Neural cell (in vitro differentiated cells): ENCODE data around the gene PLK3. TPM values are rescaled to one million over a fixed set of nuclear protein-coding genes. Genes with fewer than 3 reads are reported as not detected.

Experiments
- H2AFZ ChIP-seq: fragments of 200-600, 300-800 bp; sonication (generic), shearing (Covaris generic); 2 replicates; pipeline ENCODE4 v1.6.0; 2014; ENCODE audit warnings: low read depth, mild to moderate bottlenecking, antibody characterized with exemption, low read length, moderate library complexity
- H3F3A ChIP-seq: fragments of 200-600 bp; shearing (Covaris generic); 2 replicates; pipeline ENCODE4 v1.6.1; 2016; ENCODE audit warnings: mild to moderate bottlenecking, moderate library complexity, mixed read lengths, antibody characterized with exemption, low read length; ENCODE audit not compliant: insufficient read depth, poor library complexity, severe bottlenecking
- H3K27ac ChIP-seq: fragments of 200-600, 300-800 bp; sonication (generic), shearing (Covaris generic); 2 replicates; pipeline ENCODE4 v1.5.1; 2014; ENCODE audit warnings: mild to moderate bottlenecking, low read length, moderate library complexity
- H3K27me3 ChIP-seq: fragments of 300-800, 200-600 bp; sonication (generic), shearing (Covaris generic); 2 replicates; pipeline ENCODE4 v1.6.0; 2014; ENCODE audit warnings: mild to moderate bottlenecking, low read depth, low read length, moderate library complexity; ENCODE audit not compliant: insufficient read depth
- H3K36me3 ChIP-seq: fragments of 300-800, 200-600 bp; sonication (generic), shearing (Covaris generic); 2 replicates; pipeline ENCODE4 v1.5.1; 2014; ENCODE audit warnings: mild to moderate bottlenecking, antibody characterized with exemption, low read length, moderate library complexity; ENCODE audit not compliant: insufficient read depth
- H3K4me2 ChIP-seq: fragments of 300-800, 200-600 bp; sonication (generic), shearing (Covaris generic); 2 replicates; pipeline ENCODE4 v1.6.0; 2014; ENCODE audit warnings: mild to moderate bottlenecking, low read length
- H3K4me3 ChIP-seq: fragments of 300-800, 200-600 bp; sonication (generic), shearing (Covaris generic); 2 replicates; pipeline ENCODE4 v1.5.1; 2014; ENCODE audit warnings: mild to moderate bottlenecking, low read length, moderate library complexity
- H3K79me2 ChIP-seq: fragments of 200-600 bp; shearing (Covaris generic); replicated peaks from 2 replicates; pipeline ENCODE4 v1.6.0; 2014; ENCODE audit warnings: mild to moderate bottlenecking, low read length, moderate library complexity; ENCODE audit not compliant: insufficient read depth
- H3K9ac ChIP-seq: fragments of 300-800, 200-600 bp; sonication (generic), shearing (Covaris generic); 2 replicates; pipeline ENCODE4 v1.6.1; 2016; ENCODE audit warnings: mild to moderate bottlenecking, low read length, mixed read lengths
- H3K9me2 ChIP-seq: fragments of 200-600 bp; shearing (Covaris generic); 2 replicates; pipeline ENCODE4 v1.6.1; 2016; ENCODE audit warnings: mild to moderate bottlenecking, low read length, mixed read lengths; ENCODE audit not compliant: insufficient read depth
- H3K9me3 ChIP-seq: fragments of 200-600, 300-800 bp; sonication (generic), shearing (Covaris generic); 2 replicates; pipeline ENCODE4 v1.6.1; 2016; ENCODE audit warnings: mild to moderate bottlenecking, mixed run types, low read length, moderate library complexity, mixed read lengths
- H4K20me1 ChIP-seq: fragments of 200-600 bp; shearing (Covaris generic); 2 replicates; pipeline ENCODE4 v1.6.1; 2016; ENCODE audit warnings: mild to moderate bottlenecking, mixed run types; ENCODE audit not compliant: insufficient read depth
- EP300 ChIP-seq: fragments of 450-650 bp; conservative IDR thresholded peaks from 2 replicates; pipeline ENCODE4 v1.6.1; 2014; ENCODE audit warnings: antibody characterized with exemption, mild to moderate bottlenecking, moderate library complexity; ENCODE audit not compliant: poor library complexity, severe bottlenecking
- EZH2 ChIP-seq: fragments of 200-600, 300-800 bp; shearing (Covaris generic), sonication (generic); IDR thresholded peaks from 2 replicates; pipeline ENCODE4 v1.6.1; 2014; ENCODE audit warnings: antibody characterized with exemption, low read length, borderline replicate concordance, mild to moderate bottlenecking; ENCODE audit not compliant: insufficient read depth, poor library complexity, severe bottlenecking
- MXI1 ChIP-seq: fragments of 450-650 bp; conservative IDR thresholded peaks from 2 replicates; pipeline ENCODE4 v1.6.1; 2014; ENCODE audit warnings: antibody characterized with exemption, mild to moderate bottlenecking; ENCODE audit not compliant: poor library complexity, severe bottlenecking
- POLR2AphosphoS5 ChIP-seq: IDR thresholded peaks from 2 replicates; pipeline ENCODE4 v1.6.1; 2012
- RAD21 ChIP-seq: fragments of 450-650 bp; conservative IDR thresholded peaks from 2 replicates; pipeline ENCODE4 v1.6.1; 2014; ENCODE audit warnings: antibody characterized with exemption, mild to moderate bottlenecking, moderate library complexity
- SMC3 ChIP-seq: fragments of 450-650 bp; conservative IDR thresholded peaks from 2 replicates; pipeline ENCODE4 v1.6.1; 2014; ENCODE audit warnings: antibody characterized with exemption, mild to moderate bottlenecking, moderate library complexity; ENCODE audit not compliant: poor library complexity
- TAF1 ChIP-seq: IDR thresholded peaks from 2 replicates; pipeline ENCODE4 v1.6.1; 2012; ENCODE audit warnings: low read depth
- polyA plus RNA-seq: library from polyadenylated mRNA; depleted of rRNA; stranded (reverse); fragments of >200 nt; gene quantifications from 2 replicates; pipeline ENCODE4 v1.2.3, GENCODE V29; 2014
- TF ChIP-seq, protein P1 (sequence below): fragments of 450-650 bp; IDR thresholded peaks from 2 replicates; pipeline ENCODE4 v1.5.1; 2014; ENCODE audit warnings: antibody characterized with exemption, mild to moderate bottlenecking, moderate library complexity; ENCODE audit not compliant: poor library complexity, severe bottlenecking
- TF ChIP-seq, protein P2 (sequence below): IDR thresholded peaks from 2 replicates; pipeline ENCODE4 v1.6.1; 2012; ENCODE audit warnings: borderline replicate concordance

PLK3 gene
- polyA plus RNA-seq, 1 donor from 2014 or later, result 8.3 TPM

DNA sequence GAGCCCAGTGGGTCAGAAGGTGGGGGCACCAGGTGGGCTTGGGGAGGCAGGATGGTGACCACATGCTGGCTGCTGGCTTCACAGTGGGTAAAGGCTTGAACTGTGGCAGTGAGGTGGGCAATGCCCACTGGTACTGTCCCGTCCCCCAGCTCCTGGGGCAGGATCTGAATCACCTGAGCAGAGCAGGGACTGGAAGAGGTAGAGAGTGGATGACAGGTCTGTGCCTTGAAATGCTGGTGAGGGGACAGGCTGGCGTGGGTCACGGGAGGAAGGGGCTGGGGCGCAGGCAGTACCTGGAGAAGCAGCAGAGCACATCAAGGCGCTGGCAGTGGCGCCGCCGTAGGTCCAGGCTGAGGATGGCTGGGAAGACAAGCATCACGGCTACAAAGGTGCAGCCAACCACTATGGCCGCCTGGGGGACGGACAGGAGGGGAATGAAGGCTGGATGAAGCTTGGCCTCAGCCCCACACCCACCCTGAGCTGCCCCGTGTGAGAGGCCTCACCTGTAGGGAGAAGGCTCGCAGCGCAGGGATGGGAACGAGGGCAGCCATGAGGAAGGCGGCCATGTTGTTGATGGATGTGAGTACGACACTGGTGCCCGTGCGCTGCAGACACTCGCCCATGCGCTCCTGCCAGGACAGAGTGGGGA lies 27.9 kb downstream of the PLK3 start:
- H3K4me3 ChIP-seq, result no peak overlapping the region
- H3K27ac ChIP-seq, result no peak overlapping the region
- no peak overlapping the region for H2AFZ ChIP-seq
- H4K20me1 ChIP-seq, result no peaks in the 10 kb centered on the region
- no peaks in the 10 kb centered on the region for H3K9me3 ChIP-seq
- H3F3A ChIP-seq, result no peaks in the 10 kb centered on the region
- no peak for TF ChIP-seq MXI1
- TF ChIP-seq, protein P1, sequence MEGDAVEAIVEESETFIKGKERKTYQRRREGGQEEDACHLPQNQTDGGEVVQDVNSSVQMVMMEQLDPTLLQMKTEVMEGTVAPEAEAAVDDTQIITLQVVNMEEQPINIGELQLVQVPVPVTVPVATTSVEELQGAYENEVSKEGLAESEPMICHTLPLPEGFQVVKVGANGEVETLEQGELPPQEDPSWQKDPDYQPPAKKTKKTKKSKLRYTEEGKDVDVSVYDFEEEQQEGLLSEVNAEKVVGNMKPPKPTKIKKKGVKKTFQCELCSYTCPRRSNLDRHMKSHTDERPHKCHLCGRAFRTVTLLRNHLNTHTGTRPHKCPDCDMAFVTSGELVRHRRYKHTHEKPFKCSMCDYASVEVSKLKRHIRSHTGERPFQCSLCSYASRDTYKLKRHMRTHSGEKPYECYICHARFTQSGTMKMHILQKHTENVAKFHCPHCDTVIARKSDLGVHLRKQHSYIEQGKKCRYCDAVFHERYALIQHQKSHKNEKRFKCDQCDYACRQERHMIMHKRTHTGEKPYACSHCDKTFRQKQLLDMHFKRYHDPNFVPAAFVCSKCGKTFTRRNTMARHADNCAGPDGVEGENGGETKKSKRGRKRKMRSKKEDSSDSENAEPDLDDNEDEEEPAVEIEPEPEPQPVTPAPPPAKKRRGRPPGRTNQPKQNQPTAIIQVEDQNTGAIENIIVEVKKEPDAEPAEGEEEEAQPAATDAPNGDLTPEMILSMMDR, result no peak
- TF ChIP-seq, protein P2, sequence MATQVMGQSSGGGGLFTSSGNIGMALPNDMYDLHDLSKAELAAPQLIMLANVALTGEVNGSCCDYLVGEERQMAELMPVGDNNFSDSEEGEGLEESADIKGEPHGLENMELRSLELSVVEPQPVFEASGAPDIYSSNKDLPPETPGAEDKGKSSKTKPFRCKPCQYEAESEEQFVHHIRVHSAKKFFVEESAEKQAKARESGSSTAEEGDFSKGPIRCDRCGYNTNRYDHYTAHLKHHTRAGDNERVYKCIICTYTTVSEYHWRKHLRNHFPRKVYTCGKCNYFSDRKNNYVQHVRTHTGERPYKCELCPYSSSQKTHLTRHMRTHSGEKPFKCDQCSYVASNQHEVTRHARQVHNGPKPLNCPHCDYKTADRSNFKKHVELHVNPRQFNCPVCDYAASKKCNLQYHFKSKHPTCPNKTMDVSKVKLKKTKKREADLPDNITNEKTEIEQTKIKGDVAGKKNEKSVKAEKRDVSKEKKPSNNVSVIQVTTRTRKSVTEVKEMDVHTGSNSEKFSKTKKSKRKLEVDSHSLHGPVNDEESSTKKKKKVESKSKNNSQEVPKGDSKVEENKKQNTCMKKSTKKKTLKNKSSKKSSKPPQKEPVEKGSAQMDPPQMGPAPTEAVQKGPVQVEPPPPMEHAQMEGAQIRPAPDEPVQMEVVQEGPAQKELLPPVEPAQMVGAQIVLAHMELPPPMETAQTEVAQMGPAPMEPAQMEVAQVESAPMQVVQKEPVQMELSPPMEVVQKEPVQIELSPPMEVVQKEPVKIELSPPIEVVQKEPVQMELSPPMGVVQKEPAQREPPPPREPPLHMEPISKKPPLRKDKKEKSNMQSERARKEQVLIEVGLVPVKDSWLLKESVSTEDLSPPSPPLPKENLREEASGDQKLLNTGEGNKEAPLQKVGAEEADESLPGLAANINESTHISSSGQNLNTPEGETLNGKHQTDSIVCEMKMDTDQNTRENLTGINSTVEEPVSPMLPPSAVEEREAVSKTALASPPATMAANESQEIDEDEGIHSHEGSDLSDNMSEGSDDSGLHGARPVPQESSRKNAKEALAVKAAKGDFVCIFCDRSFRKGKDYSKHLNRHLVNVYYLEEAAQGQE, result no peak
- TF ChIP-seq TAF1, result no peak
- no peak for TF ChIP-seq SMC3
- TF ChIP-seq RAD21, result no peak
- no peak for TF ChIP-seq EZH2
- no peaks in the 10 kb centered on the region for H3K9me2 ChIP-seq
- no peak overlapping the region for H3K9ac ChIP-seq
- no peaks in the 10 kb centered on the region for H3K27me3 ChIP-seq
- no peaks in the 10 kb centered on the region for H3K36me3 ChIP-seq
- H3K4me2 ChIP-seq, result no peak overlapping the region
- H3K79me2 ChIP-seq, result no peaks in the 10 kb centered on the region

DNA sequence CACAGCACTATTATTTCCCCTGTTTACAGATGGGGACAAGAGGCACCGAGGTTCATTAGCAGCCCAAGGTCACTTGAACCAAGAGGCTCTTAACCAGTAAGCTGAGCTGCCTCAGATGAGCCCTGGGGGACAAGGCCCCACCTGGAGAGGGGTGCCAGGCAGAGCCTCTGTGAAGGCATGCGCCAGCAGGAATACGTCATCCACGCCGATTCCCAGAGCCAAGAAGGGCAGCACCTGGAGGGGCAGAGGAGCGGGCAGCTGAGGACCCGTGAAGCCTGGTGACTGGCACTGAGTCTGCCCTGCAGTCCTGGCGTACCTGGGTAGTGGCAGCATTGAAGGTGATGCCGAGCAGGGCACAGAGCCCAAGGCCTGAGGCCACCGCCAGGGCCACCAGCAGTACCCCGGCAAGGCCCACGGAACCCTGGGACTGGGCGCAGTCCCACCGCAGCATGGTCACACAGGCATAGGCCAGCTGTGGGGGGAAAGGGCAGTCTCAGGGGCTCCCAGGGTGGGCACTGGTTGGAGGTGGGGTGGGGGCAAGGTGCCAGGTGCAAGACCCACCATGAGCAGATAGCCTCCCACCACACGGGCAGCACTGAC lies 28.8 kb downstream of the PLK3 start:
- Histone ChIP-seq H3K4me2 (no peak overlapping the region), H2AFZ (no peak overlapping the region), H3K9ac (no peak overlapping the region), H3F3A (no peaks in the 10 kb centered on the region), H3K27me3 (no peaks in the 10 kb centered on the region), H3K27ac (no peak overlapping the region), H3K9me2 (no peaks in the 10 kb centered on the region), H3K4me3 (no peak overlapping the region), H3K79me2 (no peaks in the 10 kb centered on the region), H3K9me3 (no peaks in the 10 kb centered on the region), H3K36me3 (no peaks in the 10 kb centered on the region), H4K20me1 (no peaks in the 10 kb centered on the region)
- TF ChIP-seq SMC3 (no peak), MXI1 (no peak), EP300 (no peak), POLR2AphosphoS5 (no peak)
- TF ChIP-seq, protein P2, result no peak
